Common myeloid progenitor, CD34-positive (primary cell): ENCODE measurements around the gene LZTFL1.
A peak's percentile ranks its signal among the peaks of the same experiment; 100 is the strongest.

ENCODE experiments used
- CTCF ChIA-PET: fragments of 350-600 bp; sonication (Branson Sonifier 250); formaldehyde crosslinking; loops from one replicate; lab custom pipeline; 2021; ENCODE audit warnings: antibody characterized with exemption; lab: Charles Lee
- POLR2A ChIA-PET: fragments of 350-600 bp; sonication (Branson Sonifier 250); formaldehyde crosslinking; loops from one replicate; lab custom pipeline; 2021; ENCODE audit warnings: antibody characterized with exemption; lab: Charles Lee
- DNase-seq, 3 donors: peaks; one replicate each; pipeline versions ENCODE4 v3.0.0 to v3.0.0-alpha.2; 2013
- H3K27ac ChIP-seq, 2 experiments: 1 replicate in 1 of 2; 2 replicates in 1 of 2; pipeline ENCODE4 v1.7.0; 2013; ENCODE audit warnings: inconsistent platforms in 2 of 2, low read length in 2 of 2, mild to moderate bottlenecking in 2 of 2, low read depth in 1 of 2, moderate library complexity in 1 of 2; ENCODE audit not compliant: severe bottlenecking in 2 of 2, insufficient read depth in 1 of 2, poor library complexity in 1 of 2
- H3K27me3 ChIP-seq, 5 experiments: replicated peaks in 2 of 5; 1 replicate in 3 of 5; 2 replicates in 2 of 5; pipeline versions ENCODE4 v1.6.1 to v1.7.0; 2013; ENCODE audit warnings: low read length in 4 of 5, mild to moderate bottlenecking in 2 of 5, moderate library complexity in 2 of 5, inconsistent platforms in 1 of 5; ENCODE audit not compliant: insufficient read depth in 5 of 5, control insufficient read depth in 4 of 5
- H3K36me3 ChIP-seq, 4 experiments: 1 replicate in 2 of 4; 2 replicates in 2 of 4; pipeline versions ENCODE4 v1.6.1 to v1.7.0; 2013; ENCODE audit warnings: low read length in 3 of 4, control low read depth in 1 of 4, mild to moderate bottlenecking in 1 of 4; ENCODE audit not compliant: control insufficient read depth in 4 of 4, insufficient read depth in 4 of 4
- H3K4me1 ChIP-seq, 4 experiments: 1 replicate in 3 of 4; 2 replicates in 1 of 4; pipeline versions ENCODE4 v1.6.1 to v1.7.1; 2013; ENCODE audit warnings: low read length in 3 of 4, mild to moderate bottlenecking in 3 of 4, control low read depth in 1 of 4, inconsistent platforms in 1 of 4, moderate library complexity in 1 of 4; ENCODE audit not compliant: control insufficient read depth in 4 of 4, insufficient read depth in 4 of 4; ENCODE audit errors: control extremely low read depth in 1 of 4
- H3K4me3 ChIP-seq, 7 experiments: 1 replicate in 4 of 7; 2 replicates in 3 of 7; pipeline versions ENCODE4 v1.5.1 to v1.7.0; 2013; ENCODE audit warnings: mild to moderate bottlenecking in 7 of 7, low read length in 6 of 7, moderate library complexity in 6 of 7, inconsistent platforms in 2 of 7, low read depth in 2 of 7, control low read depth in 1 of 7; ENCODE audit not compliant: insufficient read depth in 4 of 7, control insufficient read depth in 1 of 7; ENCODE audit errors: extremely low read depth in 1 of 7
- H3K9me3 ChIP-seq, 5 experiments: 1 replicate in 4 of 5; 2 replicates in 1 of 5; pipeline versions ENCODE4 v1.6.1 to v1.7.1; 2013; ENCODE audit warnings: low read length in 4 of 5, mild to moderate bottlenecking in 2 of 5, inconsistent platforms in 1 of 5, low read depth in 1 of 5, moderate library complexity in 1 of 5; ENCODE audit not compliant: control insufficient read depth in 4 of 5, insufficient read depth in 2 of 5; ENCODE audit errors: control extremely low read depth in 1 of 5
- WGBS: methylation state at CpG from one replicate; pipeline ENCODE4 v1.1.5; 2013; ENCODE audit not compliant: insufficient coverage; 5-methylcytosine and 5-hydroxymethylcytosine counted together

LZTFL1 gene

DNA sequence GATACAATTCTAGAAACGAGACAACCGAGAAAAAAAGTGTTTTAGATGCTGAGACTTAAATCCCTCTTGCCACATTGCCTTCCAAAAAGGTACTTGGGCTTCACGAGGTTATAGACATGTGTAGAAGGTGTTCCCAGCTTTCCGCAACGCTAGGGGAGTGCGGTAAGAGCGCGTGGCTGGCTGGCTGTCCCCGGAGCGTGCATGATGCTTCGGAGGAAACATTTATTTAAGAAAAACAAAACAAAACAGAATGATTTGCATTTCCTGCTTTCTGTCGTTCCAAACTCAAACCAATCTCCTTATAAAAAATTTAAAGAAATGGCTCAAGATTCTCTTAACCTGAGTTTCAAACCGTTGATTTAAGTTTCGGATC lies 46.4 kb downstream of the LZTFL1 start:
- ChIA-PET POLR2A (no interaction called here), CTCF (interaction anchor here (0.6 kb wide), 1 partner anchor 23 kb away, joined by 3 read pairs; no protein-coding TSS in a partner anchor)

GRCh38 chr3:45794660-45795059 lies 47.3 kb downstream of the LZTFL1 start:
- WGBS: no CpG with 5 or more reads among the region's 1 CpG
- H3K9me3 ChIP-seq: peaks cover 0 to 4% (median 0%) of the 10 kb centered on the region in 5 experiments
- peaks cover 0 to 16% (median 14%) of the 10 kb centered on the region in 4 experiments for H3K4me1 ChIP-seq
- ChIA-PET POLR2A (no interaction called here), CTCF (no interaction called here)
- H3K27me3 ChIP-seq: peaks cover 8 to 55% (median 32%) of the 10 kb centered on the region in 5 experiments
- H3K27ac ChIP-seq: no peak overlapping the region
- H3K4me3 ChIP-seq: no peak overlapping the region
- DNase-seq: no peak
- H3K36me3 ChIP-seq: no peaks in the 10 kb centered on the region

More for the DNA sequence above, 46.4 kb downstream of the LZTFL1 start:
- WGBS: 42% methylated on average over 10 of the region's 14 CpGs
- Histone ChIP-seq H3K4me1 (peaks cover 0 to 16% (median 14%) of the 10 kb centered on the region in 4 experiments), H3K36me3 (no peaks in the 10 kb centered on the region), H3K27me3 (peaks cover 8 to 57% (median 32%) of the 10 kb centered on the region in 5 experiments), H3K4me3 (peak overlapping the region in 2 of 7 experiments; percentile 63 to 66), H3K9me3 (no peaks in the 10 kb centered on the region), H3K27ac (no peak overlapping the region)
- DNase-seq: peak; percentile 12 to 40 (median 31)

GRCh38 chr3:45794177-45794560 lies 47.8 kb downstream of the LZTFL1 start:
- Histone ChIP-seq H3K27me3 (peaks cover 8 to 51% (median 30%) of the 10 kb centered on the region in 5 experiments), H3K4me1 (peaks cover 0 to 16% (median 14%) of the 10 kb centered on the region in 4 experiments), H3K4me3 (no peak overlapping the region), H3K27ac (no peak overlapping the region), H3K36me3 (no peaks in the 10 kb centered on the region), H3K9me3 (peaks cover 0 to 4% (median under 1%) of the 10 kb centered on the region in 5 experiments)
- no peak for DNase-seq
- ChIA-PET CTCF (no interaction called here), POLR2A (no interaction called here)
- WGBS: 97% methylated on average over 3 of the region's 5 CpGs

DNA sequence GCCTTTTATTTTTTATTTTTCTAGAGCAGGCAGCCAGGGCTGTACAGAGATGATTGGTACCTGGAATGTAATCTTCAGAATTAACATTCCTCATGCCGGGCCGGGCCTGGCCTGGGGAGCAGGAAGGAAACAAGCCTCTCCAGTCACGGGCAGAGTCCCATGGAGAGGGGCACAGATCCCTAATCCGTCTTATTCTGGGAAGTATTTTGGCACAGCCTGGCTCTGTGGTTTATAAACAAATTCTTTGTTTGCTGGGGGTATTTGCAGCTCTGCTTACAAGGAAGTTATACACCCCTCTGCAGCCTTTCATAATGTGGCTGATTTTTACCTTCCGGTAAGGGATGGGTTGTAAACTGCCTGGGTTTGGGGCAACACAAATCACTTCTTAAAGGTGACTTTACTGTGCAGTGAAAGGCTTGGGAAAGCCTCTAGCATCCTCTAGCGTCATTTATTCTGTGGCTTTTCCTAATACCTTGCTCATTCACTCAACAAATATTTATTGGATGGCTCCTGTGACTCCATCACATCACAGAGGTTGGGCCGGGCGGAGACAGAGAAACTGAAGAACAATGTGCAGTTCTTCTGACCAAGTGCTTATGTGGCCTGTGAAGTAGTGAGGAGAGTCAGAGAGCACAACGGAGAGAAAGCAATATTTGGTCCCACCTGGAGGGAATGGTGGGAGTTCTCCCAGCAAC lies 48.3 kb downstream of the LZTFL1 start:
- WGBS: 84% methylated on average over 6 of the region's 9 CpGs
- Histone ChIP-seq H3K9me3 (peaks cover 0 to 4% (median 2%) of the 10 kb centered on the region in 5 experiments), H3K36me3 (no peaks in the 10 kb centered on the region), H3K4me3 (no peak overlapping the region), H3K4me1 (peaks cover 0 to 16% (median 14%) of the 10 kb centered on the region in 4 experiments), H3K27me3 (peaks cover 8 to 46% (median 28%) of the 10 kb centered on the region in 5 experiments), H3K27ac (no peak overlapping the region)
- DNase-seq: no peak
- ChIA-PET POLR2A (interaction anchor here (0.6 kb wide), 1 partner anchor 157 kb away, joined by 3 read pairs; no protein-coding TSS in a partner anchor), CTCF (interaction anchor here (0.6 kb wide), 1 partner anchor 493 kb away, joined by 3 read pairs; no protein-coding TSS in a partner anchor)

DNA sequence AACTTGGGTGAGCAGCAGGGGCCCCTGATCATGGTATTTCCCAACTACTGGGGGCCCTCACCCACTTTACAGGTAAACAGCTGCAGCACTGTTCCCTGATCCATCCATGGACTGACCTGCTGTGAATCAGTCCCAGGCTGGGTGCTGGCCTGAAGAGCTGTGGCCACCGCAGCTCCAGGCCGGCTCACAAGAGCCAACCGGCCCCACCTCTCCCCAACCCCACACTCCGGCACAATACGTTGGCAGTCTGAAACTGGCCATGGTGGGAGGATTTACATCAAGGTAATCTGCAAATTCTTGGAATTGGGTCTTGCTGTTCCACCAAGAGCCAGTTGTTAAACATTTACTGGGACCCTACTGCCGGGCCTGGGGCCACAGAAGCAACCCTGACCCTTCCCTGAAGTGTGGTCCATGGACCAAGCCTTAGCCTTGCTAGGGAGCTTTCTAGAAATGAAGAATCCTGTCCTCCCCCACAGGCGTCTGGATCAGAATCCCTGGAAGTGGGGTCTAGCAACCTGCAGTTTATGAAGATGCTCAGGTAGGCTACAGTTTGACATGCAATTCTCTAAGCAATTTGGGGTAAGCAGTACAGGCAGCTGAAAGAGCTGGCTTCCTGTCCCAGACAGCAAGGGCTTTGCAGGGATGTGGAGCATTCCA lies 49.3 kb downstream of the LZTFL1 start:
- no peak overlapping the region for H3K27ac ChIP-seq
- H3K27me3 ChIP-seq: peaks cover 3 to 37% (median 28%) of the 10 kb centered on the region in 5 experiments
- ChIA-PET POLR2A (interaction anchor here (0.6 kb wide), 1 partner anchor 158 kb away, joined by 3 read pairs; no protein-coding TSS in a partner anchor), CTCF (interaction anchor here (0.6 kb wide), 1 partner anchor 494 kb away, joined by 3 read pairs; no protein-coding TSS in a partner anchor)
- H3K36me3 ChIP-seq: no peaks in the 10 kb centered on the region
- WGBS: 91% methylated on average over 1 of the region's 7 CpGs
- H3K9me3 ChIP-seq: peaks cover 0 to 4% (median 2%) of the 10 kb centered on the region in 5 experiments
- peaks cover 0 to 16% (median 14%) of the 10 kb centered on the region in 4 experiments for H3K4me1 ChIP-seq
- no peak overlapping the region for H3K4me3 ChIP-seq
- no peak for DNase-seq

GRCh38 chr3:45792036-45792435 lies 49.9 kb downstream of the LZTFL1 start:
- no peak for DNase-seq
- CTCF ChIA-PET: no interaction called here

More at GRCh38 chr3:45792036-45792435, 49.9 kb downstream of the LZTFL1 start:
- peaks cover 0 to 4% (median 2%) of the 10 kb centered on the region in 5 experiments for H3K9me3 ChIP-seq
- WGBS: 97% methylated on average over 2 of the region's 2 CpGs
- no peak overlapping the region for H3K27ac ChIP-seq
- peaks cover 0 to 16% (median 14%) of the 10 kb centered on the region in 4 experiments for H3K4me1 ChIP-seq
- H3K27me3 ChIP-seq: peaks cover 2 to 32% (median 24%) of the 10 kb centered on the region in 5 experiments
- POLR2A ChIA-PET: no interaction called here
- no peaks in the 10 kb centered on the region for H3K36me3 ChIP-seq
- no peak overlapping the region for H3K4me3 ChIP-seq
